ENCODE data around the gene ZMYND11.

- no peak for TF ChIP-seq EZH2 (optimal IDR thresholded peaks at IDR 0.05; ENCODE audit: low read depth, low read length)
- no peak for TF ChIP-seq CTCF (IDR thresholded peaks at IDR 0.05; ENCODE audit: low read length)
- TF ChIP-seq EZH2phosphoT487 (IDR thresholded peaks at IDR 0.05; ENCODE audit: low read length), result no peak
Measured at GRCh38 chr10:104416-104815, 30.8 kb upstream of the ZMYND11 start.
